DMS114 treated with DMSO at 0.1 percent for 48 hours (cell line): Measurements from ENCODE around the gene TMPRSS2.

ENCODE experiments used
- DNase-seq: peaks from one replicate; lab custom pipeline; 2025; ENCODE audit not compliant: unreplicated experiment; lab: John Stamatoyannopoulos, UW

The TMPRSS2 gene

GRCh38 chr21:41507521-41508414, at the start of gene TMPRSS2:
TSS of gene TMPRSS2 (minus strand) at chr21:41508158. CDS start at chr21:41498133, 10,025 bp downstream.
- DNase-seq: no peak

GRCh38 chr21:41555057-41555456, 47.1 kb upstream of the TMPRSS2 start:
- no peak for DNase-seq

- DNase-seq: no peak
Observed at GRCh38 chr21:41552254-41552653, 44.3 kb upstream of the TMPRSS2 start.

- DNase-seq: no peak
Observed at GRCh38 chr21:41548781-41549180, 40.8 kb upstream of the TMPRSS2 start.

DNA sequence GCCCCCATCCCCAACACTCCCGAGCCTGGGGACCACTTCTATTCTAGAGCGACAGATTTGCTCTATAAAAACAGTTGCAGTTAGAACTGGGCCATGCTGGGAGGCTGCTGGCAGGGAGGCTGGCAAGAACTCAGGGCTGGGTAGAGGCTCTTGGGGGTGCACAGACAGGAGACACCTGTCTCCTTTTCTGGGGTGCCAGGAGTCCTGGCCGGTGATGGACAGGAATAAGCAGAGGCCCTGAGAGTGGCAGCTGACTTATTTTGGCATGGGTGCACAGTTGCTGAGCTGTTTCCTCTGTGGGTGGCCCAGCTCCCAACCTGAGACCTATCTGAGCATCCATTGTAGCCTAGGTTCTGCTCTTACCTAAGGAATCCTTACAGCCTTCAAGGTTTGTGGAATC, 39.2 kb upstream of the TMPRSS2 start:
- no peak for DNase-seq

DNA sequence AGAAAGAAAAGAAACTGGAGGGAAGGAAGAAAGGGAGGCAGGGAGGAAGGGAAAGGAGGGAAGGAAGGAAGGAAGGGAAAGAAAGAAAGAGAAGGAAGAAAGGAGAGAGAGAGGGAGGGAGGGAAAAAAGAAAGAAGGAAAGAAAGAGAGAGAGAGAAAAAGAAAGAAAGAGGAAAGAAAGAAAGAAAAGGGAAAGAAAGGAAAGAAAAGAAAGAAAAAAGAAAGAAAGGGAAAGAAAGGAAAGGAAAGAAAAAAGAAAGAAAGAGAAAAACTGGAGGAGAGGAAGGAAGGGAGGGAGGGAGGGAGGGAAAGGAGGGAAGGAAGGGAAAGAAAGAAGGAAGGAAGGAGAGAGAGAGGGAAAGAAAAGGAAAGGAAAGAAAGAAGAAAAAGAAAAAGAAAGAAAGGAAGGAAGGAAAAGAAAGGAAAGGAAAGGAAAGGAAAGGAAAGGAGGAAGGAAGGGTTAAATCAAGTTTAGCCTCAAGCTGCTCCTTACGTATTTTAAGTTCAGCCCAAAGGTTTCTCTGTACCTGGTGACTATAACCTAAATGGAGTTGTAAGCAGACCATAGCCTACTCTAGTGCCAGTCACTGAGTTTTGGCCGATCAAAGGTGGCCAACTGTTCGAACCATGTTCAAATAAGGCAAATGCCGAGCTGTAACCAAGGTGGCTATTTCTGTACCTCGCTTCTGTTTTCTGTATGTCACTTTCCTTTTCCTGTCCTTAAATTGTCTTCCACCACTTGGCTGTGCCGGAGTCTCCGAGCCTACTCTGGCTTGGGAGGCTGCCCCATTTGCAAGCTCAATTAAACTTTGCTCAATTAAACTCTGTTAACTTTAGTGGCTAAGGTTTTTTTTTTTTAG, 37.8 kb upstream of the TMPRSS2 start:
- DNase-seq: no peak

DNA sequence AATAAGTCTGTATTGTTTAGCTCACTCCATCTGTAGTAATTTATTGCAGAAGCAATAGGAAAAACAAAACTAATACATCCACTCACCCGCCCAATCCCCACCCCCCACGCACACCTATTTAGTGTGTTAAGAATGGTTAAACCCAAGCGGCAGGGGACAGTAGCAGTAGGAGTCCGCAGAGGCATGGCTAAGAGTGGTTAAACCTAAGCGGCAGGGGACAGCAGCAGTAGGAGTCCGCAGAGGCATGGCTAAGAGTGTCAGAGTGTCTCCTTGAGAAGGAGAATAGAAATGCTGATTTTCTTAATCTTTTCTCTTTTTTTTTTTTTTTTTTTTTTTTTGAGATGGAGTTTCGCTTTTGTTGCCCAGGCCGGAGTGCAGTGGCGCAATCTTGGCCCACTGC, 34.8 kb upstream of the TMPRSS2 start:
- DNase-seq: no peak

GRCh38 chr21:41537356-41537755, 29.4 kb upstream of the TMPRSS2 start:
- no peak for DNase-seq

DNA sequence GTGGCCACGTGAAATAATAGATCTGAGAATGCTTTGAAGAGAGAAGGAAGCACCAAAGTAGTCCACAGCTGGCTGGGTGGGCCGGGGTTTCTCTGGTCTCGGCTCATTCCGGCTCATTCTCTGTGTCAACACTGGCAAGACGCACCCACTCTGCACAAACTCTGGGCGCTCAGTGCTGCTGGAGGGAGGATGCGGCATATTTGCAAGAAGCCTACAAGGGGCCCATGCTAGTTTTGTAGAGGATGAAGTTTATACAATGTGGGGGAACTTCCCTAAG, 28.8 kb upstream of the TMPRSS2 start:
- no peak for DNase-seq

DNA sequence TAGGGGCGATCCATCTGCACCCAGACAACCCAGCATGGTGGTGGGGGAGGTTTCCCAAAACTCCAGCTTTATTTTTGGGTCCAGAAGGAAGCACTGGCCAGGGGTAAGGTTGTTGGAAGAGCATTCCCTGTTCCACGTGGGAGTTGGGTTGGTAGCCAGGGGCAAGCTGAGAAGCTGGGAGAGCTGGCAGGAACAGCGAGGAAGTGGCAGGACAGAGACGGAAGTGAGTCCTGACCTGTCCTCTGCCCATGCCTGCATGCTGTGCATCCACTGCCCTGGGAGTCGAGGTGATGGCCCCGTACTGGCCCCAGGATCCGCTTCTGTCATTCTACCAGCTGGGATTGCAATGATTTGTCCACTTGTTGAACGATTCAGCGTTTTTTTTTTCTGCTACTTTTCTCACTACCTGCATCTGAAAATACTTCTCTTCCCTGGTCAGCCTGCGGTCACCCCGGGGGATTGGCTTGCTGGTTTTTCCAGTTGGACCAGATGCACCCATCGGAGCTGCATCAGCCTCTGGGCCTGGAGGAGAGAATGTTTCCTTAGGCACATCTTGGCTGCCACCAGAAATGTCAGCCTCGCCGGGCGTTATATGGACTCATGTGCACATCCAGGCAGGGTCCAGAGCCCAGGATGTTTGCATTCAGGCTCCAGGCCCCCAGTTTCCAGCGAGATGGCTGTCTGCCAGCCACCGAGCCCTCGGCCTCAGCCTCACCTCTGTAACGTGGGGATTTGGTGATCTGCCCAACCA, 28.3 kb upstream of the TMPRSS2 start:
- no peak for DNase-seq

DNA sequence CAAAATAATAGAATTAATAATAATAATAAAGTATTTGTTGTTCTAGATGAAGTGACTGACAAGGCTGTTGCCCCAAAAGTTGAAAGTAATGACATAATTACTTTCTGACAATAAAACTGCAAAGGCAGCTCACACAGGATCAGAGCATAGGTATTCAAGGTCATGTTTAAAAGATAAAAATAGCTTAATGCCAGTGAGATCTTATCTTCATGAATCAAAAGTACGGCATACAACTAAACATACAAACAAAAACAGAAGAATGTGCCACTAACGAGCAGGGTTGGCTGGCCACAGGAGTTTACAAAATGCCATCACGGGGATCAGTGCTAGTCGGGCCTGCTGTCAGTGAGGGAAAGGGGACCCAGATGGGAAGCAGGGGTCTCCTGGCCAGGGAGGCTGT, 22.4 kb upstream of the TMPRSS2 start:
- DNase-seq: no peak

DNA sequence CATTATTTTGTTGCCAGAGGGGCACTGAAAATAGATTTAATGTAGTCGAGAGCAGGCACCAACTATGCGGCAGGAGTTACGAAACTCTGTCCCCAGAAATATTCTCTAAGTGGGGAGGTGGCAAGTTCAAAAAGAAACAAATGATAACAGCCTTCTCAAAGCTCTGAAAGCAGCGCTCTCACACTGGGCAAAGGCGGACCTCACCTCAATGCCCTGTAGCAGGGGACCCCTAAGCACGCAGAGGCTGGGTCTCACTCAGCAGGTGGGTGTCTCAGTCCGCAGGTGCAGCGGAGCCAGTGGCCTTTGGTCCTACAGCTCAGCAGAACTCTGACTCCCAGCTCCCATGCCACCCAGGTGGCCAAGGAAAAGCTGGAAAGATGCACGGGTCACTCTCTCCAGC, 21.8 kb upstream of the TMPRSS2 start:
- DNase-seq: no peak

DNA sequence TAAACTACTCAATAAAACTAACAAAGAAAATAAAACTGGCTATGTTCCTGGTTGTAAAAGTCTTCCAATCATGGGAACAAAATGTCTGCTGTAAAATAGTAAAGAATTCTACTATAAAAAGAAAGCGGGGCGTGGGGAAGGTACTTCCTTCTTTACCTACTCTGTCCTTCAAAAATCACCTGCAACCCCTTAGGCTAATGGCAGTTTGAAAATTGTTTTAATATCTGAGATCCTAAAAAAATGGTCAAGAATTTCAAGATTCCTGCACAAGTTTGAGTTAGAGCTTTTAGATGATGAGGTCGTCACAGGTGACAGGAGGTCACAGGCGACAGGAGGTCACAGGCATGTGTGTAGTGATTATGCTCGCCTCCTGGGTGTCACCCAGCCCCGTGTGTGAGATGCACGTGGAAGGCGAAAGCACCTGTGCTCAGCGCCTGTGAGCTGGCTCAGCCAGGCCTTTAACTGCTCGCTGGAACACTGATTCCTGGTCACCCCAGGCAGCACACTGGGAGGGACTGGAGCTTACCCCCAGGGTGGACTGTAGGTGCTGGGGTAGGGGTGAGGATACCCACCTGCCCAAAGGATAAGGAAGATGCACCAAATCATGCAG, 18.6 kb upstream of the TMPRSS2 start:
- DNase-seq: no peak

DNA sequence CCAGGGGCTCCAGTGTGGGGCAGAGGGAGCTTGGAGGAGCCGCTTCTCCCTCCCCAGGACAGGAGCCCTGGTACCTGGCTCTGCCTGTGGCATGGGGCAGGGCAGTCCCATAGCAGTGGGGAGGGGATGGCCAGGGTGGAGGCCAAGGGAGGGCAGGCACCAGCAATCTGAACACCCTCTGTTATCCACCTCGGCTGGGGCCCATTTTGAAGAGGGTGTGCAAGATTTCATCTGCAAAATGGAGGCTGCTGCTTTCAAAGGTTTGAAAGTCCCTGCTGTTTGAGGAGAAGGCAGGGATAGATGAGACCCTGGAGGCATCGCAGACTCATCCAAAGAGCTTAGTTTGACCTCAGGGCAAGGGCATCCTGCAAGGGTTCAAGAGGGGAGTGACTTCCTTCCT, 15.2 kb upstream of the TMPRSS2 start:
- no peak for DNase-seq

DNA sequence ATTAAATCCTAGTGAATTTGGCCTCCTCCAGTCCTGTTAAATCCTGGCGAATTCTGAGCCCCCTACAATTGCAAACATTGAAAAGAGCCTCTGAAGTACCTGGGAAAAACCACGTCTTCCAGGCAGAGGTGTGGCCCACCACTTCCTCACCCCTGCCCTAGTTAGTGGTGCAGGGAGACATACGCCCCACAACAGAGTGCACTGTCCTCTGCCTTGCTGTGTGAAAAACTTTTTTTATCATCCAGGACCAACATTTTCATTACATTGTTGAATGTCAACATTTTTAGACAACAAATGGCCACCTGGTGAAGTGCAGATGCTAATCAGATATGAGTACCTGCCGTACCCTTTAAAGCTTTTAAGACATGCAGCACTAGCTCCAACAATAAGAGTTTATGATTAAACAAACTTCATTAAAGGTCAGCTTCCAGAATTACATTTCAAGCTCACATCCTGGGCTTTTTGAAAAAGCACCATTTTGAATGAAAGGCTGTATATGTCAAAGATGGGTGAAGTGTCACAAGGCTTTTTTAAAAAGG, 13.6 kb upstream of the TMPRSS2 start:
- no peak for DNase-seq

GRCh38 chr21:41520560-41521442, 12.8 kb upstream of the TMPRSS2 start:
- DNase-seq: no peak

GRCh38 chr21:41519806-41520559, 12.0 kb upstream of the TMPRSS2 start:
- DNase-seq: no peak

DNA sequence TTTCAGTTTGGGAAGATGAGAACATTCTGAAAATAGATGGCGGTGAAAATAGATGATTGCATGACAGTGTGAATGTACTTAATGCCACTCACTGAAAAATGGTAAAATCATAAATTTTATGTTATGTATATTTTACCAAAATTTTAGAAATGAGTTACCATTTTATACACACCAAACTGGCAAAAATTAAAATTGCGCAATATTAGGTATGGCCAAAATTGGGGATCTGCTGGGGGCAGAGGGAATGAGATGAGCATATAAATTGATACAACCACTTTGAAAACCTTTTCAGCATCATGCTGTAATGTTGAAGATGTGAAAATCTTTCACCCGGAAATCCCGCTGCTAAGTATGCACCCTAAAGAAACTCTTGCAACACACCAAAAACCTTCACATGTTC, 10.8 kb upstream of the TMPRSS2 start:
- DNase-seq: no peak

- no peak for DNase-seq
Observed at GRCh38 chr21:41511858-41512257, 3.9 kb upstream of the TMPRSS2 start.
